BLaER1 treated with 17β-estradiol and CSF1 and Interleukin-3, amounts not matched to agents 10 nM and 100 nM (cell line): ENCODE measurements around the gene KRT34.

Source experiments
- H3K27ac ChIP-seq, 11 experiments: shearing (Covaris generic); formaldehyde crosslinking; 2 replicates each; pipeline ENCODE4 v1.8.1; 2022
- H3K27me3 ChIP-seq, 11 experiments: shearing (Covaris generic); formaldehyde crosslinking; 2 replicates each; pipeline ENCODE4 v1.8.1; 2022
- H3K36me3 ChIP-seq, 11 experiments: shearing (Covaris generic); formaldehyde crosslinking; 2 replicates each; pipeline ENCODE4 v1.8.1; 2022
- H3K4me1 ChIP-seq, 10 experiments: shearing (Covaris generic); formaldehyde crosslinking; 2 replicates each; pipeline ENCODE4 v1.8.1; 2022
- H3K4me2 ChIP-seq, 11 experiments: shearing (Covaris generic); formaldehyde crosslinking; 2 replicates each; pipeline ENCODE4 v1.8.1; 2022
- H3K4me3 ChIP-seq, 10 experiments: shearing (Covaris generic); formaldehyde crosslinking; 2 replicates each; pipeline ENCODE4 v1.8.1; 2022
- H3K9ac ChIP-seq, 11 experiments: shearing (Covaris generic); formaldehyde crosslinking; 2 replicates each; pipeline ENCODE4 v1.8.1; 2022
- H3K9me3 ChIP-seq, 11 experiments: shearing (Covaris generic); formaldehyde crosslinking; replicated peaks in 1 of 11; 2 replicates each; pipeline ENCODE4 v1.8.1; 2022
- H4K20me1 ChIP-seq, 11 experiments: shearing (Covaris generic); formaldehyde crosslinking; 2 replicates each; pipeline ENCODE4 v1.8.1; 2022
- Cebpa-rat ChIP-seq, 11 experiments: shearing (Covaris generic); IDR thresholded peaks; 2 replicates each; pipeline ENCODE4 v1.8.1; 2022

KRT34 gene

GRCh38 chr17:41418116-41418860 is 36.2 kb upstream of the KRT34 start:
- Histone ChIP-seq H3K27me3 (no peaks in the 10 kb centered on the region), H4K20me1 (no peaks in the 10 kb centered on the region), H3K9me3 (no peaks in the 10 kb centered on the region), H3K4me1 (peaks cover 0 to 7% (median 2%) of the 10 kb centered on the region in 10 experiments; a peak in 8 of 20 replicates), H3K9ac (no peak overlapping the region), H3K4me2 (no peak overlapping the region), H3K4me3 (no peak overlapping the region), H3K27ac (no peak overlapping the region), H3K36me3 (no peaks in the 10 kb centered on the region)
- no peak for TF ChIP-seq Cebpa-rat (IDR thresholded peaks at IDR 0.05)

GRCh38 chr17:41417576-41418015 is 35.5 kb upstream of the KRT34 start:
- H3K36me3 ChIP-seq: no peaks in the 10 kb centered on the region
- peaks cover 0 to 7% (median 2%) of the 10 kb centered on the region in 10 experiments; a peak in 8 of 20 replicates for H3K4me1 ChIP-seq
- TF ChIP-seq Cebpa-rat (IDR thresholded peaks at IDR 0.05): no peak
- H3K9ac ChIP-seq: no peak overlapping the region
- H3K4me2 ChIP-seq: peak overlapping the region in 2 of 11 experiments; percentile 2 to 47; a peak in 1 of 22 replicates
- no peaks in the 10 kb centered on the region for H3K27me3 ChIP-seq
- H3K4me3 ChIP-seq: no peak overlapping the region
- H3K27ac ChIP-seq: peak overlapping the region in 1 of 11 experiments; percentile 10; a peak in 1 of 22 replicates
- no peaks in the 10 kb centered on the region for H4K20me1 ChIP-seq
- H3K9me3 ChIP-seq: no peaks in the 10 kb centered on the region

- Histone ChIP-seq H3K9me3 (no peaks in the 10 kb centered on the region), H4K20me1 (no peaks in the 10 kb centered on the region), H3K27ac (no peak overlapping the region), H3K27me3 (no peaks in the 10 kb centered on the region), H3K4me1 (peaks cover 0 to 7% (median 2%) of the 10 kb centered on the region in 10 experiments; a peak in 8 of 20 replicates), H3K9ac (no peak overlapping the region), H3K4me2 (peak overlapping the region in 2 of 11 experiments; percentile 2 to 47; a peak in 1 of 22 replicates), H3K4me3 (no peak overlapping the region), H3K36me3 (no peaks in the 10 kb centered on the region)
- TF ChIP-seq Cebpa-rat (IDR thresholded peaks at IDR 0.05): no peak
Observed at GRCh38 chr17:41417127-41417526, 35.0 kb upstream of the KRT34 start.

GRCh38 chr17:41416479-41416878 is 34.4 kb upstream of the KRT34 start:
- TF ChIP-seq Cebpa-rat (IDR thresholded peaks at IDR 0.05): no peak
- Histone ChIP-seq H3K4me2 (no peak overlapping the region), H3K9me3 (no peaks in the 10 kb centered on the region), H4K20me1 (no peaks in the 10 kb centered on the region), H3K27me3 (no peaks in the 10 kb centered on the region), H3K4me1 (peaks cover 0 to 7% (median 2%) of the 10 kb centered on the region in 10 experiments; a peak in 8 of 20 replicates), H3K9ac (no peak overlapping the region), H3K4me3 (no peak overlapping the region), H3K27ac (no peak overlapping the region), H3K36me3 (no peaks in the 10 kb centered on the region)

- no peak overlapping the region for H3K4me2 ChIP-seq
- H3K9ac ChIP-seq: no peak overlapping the region
- H3K4me3 ChIP-seq: no peak overlapping the region
Observed at GRCh38 chr17:41415833-41416335, 33.8 kb upstream of the KRT34 start.

GRCh38 chr17:41415411-41415810 is 33.3 kb upstream of the KRT34 start:
- H3K36me3 ChIP-seq: no peaks in the 10 kb centered on the region
- H3K9ac ChIP-seq: no peak overlapping the region
- no peak for TF ChIP-seq Cebpa-rat (IDR thresholded peaks at IDR 0.05)
- H4K20me1 ChIP-seq: no peaks in the 10 kb centered on the region
- H3K27ac ChIP-seq: no peak overlapping the region
- H3K4me2 ChIP-seq: no peak overlapping the region
- H3K4me3 ChIP-seq: no peak overlapping the region
- no peaks in the 10 kb centered on the region for H3K27me3 ChIP-seq
- no peaks in the 10 kb centered on the region for H3K9me3 ChIP-seq
- peaks cover 0 to 7% (median 2%) of the 10 kb centered on the region in 10 experiments; a peak in 8 of 20 replicates for H3K4me1 ChIP-seq

More at GRCh38 chr17:41415833-41416335, 33.8 kb upstream of the KRT34 start:
- Histone ChIP-seq H4K20me1 (no peaks in the 10 kb centered on the region), H3K27ac (no peak overlapping the region), H3K9me3 (no peaks in the 10 kb centered on the region), H3K27me3 (no peaks in the 10 kb centered on the region), H3K4me1 (peaks cover 0 to 7% (median 2%) of the 10 kb centered on the region in 10 experiments; a peak in 8 of 20 replicates), H3K36me3 (no peaks in the 10 kb centered on the region)
- no peak for TF ChIP-seq Cebpa-rat (IDR thresholded peaks at IDR 0.05)

GRCh38 chr17:41413982-41414381 is 31.9 kb upstream of the KRT34 start:
- no peak overlapping the region for H3K4me3 ChIP-seq

GRCh38 chr17:41413353-41413957 is 31.3 kb upstream of the KRT34 start:
- H4K20me1 ChIP-seq: no peaks in the 10 kb centered on the region
- TF ChIP-seq Cebpa-rat (IDR thresholded peaks at IDR 0.05): no peak
- H3K4me2 ChIP-seq: no peak overlapping the region
- H3K36me3 ChIP-seq: no peaks in the 10 kb centered on the region
- no peak overlapping the region for H3K27ac ChIP-seq
- H3K27me3 ChIP-seq: no peaks in the 10 kb centered on the region
- no peak overlapping the region for H3K9ac ChIP-seq
- no peaks in the 10 kb centered on the region for H3K9me3 ChIP-seq
- H3K4me1 ChIP-seq: peaks cover 0 to 7% (median 2%) of the 10 kb centered on the region in 10 experiments; a peak in 8 of 20 replicates
- no peak overlapping the region for H3K4me3 ChIP-seq

More at GRCh38 chr17:41413982-41414381, 31.9 kb upstream of the KRT34 start:
- no peak for TF ChIP-seq Cebpa-rat (IDR thresholded peaks at IDR 0.05)
- Histone ChIP-seq H4K20me1 (no peaks in the 10 kb centered on the region), H3K27ac (no peak overlapping the region), H3K9me3 (no peaks in the 10 kb centered on the region), H3K27me3 (no peaks in the 10 kb centered on the region), H3K4me2 (no peak overlapping the region), H3K9ac (no peak overlapping the region), H3K4me1 (peaks cover 0 to 7% (median 2%) of the 10 kb centered on the region in 10 experiments; a peak in 8 of 20 replicates), H3K36me3 (no peaks in the 10 kb centered on the region)

GRCh38 chr17:41411072-41411840 is 29.1 kb upstream of the KRT34 start:
- Histone ChIP-seq H3K27me3 (no peaks in the 10 kb centered on the region), H3K27ac (no peak overlapping the region), H3K36me3 (no peaks in the 10 kb centered on the region), H3K4me2 (no peak overlapping the region), H3K4me3 (no peak overlapping the region), H3K9ac (no peak overlapping the region), H3K9me3 (no peaks in the 10 kb centered on the region), H3K4me1 (no peaks in the 10 kb centered on the region), H4K20me1 (no peaks in the 10 kb centered on the region)
- no peak for TF ChIP-seq Cebpa-rat (IDR thresholded peaks at IDR 0.05)
